Sigmoid colon (tissue), 4 donors: ENCODE measurements around the gene ETV3.

Source experiments
- EP300 ChIP-seq, 4 donors: sonication (generic); formaldehyde crosslinking; IDR thresholded peaks; one replicate each; pipeline ENCODE4 v1.6.1; 2017; ENCODE audit warnings: antibody characterized with exemption in 4 of 4
- POLR2A ChIP-seq, 2 donors: fragments of 450-650 bp; IDR thresholded peaks; one replicate each; pipeline ENCODE4 v1.6.1; 2016; ENCODE audit warnings: antibody characterized with exemption in 2 of 2, mild to moderate bottlenecking in 2 of 2, moderate library complexity in 2 of 2
- POLR2AphosphoS5 ChIP-seq, 4 donors: sonication (generic); formaldehyde crosslinking; IDR thresholded peaks; one replicate each; pipeline ENCODE4 v1.6.1; 2017; ENCODE audit warnings: antibody characterized with exemption in 4 of 4
- TF ChIP-seq, protein P1 (sequence below), 4 experiments: fragments of 450-650 bp in 3 of 4; fragments of 200-600 bp in 1 of 4; IDR thresholded peaks; one replicate each; pipeline ENCODE4 v1.5.1; 2016 to 2019; ENCODE audit warnings: antibody characterized with exemption in 4 of 4, mild to moderate bottlenecking in 3 of 4, moderate library complexity in 2 of 4

DNA sequence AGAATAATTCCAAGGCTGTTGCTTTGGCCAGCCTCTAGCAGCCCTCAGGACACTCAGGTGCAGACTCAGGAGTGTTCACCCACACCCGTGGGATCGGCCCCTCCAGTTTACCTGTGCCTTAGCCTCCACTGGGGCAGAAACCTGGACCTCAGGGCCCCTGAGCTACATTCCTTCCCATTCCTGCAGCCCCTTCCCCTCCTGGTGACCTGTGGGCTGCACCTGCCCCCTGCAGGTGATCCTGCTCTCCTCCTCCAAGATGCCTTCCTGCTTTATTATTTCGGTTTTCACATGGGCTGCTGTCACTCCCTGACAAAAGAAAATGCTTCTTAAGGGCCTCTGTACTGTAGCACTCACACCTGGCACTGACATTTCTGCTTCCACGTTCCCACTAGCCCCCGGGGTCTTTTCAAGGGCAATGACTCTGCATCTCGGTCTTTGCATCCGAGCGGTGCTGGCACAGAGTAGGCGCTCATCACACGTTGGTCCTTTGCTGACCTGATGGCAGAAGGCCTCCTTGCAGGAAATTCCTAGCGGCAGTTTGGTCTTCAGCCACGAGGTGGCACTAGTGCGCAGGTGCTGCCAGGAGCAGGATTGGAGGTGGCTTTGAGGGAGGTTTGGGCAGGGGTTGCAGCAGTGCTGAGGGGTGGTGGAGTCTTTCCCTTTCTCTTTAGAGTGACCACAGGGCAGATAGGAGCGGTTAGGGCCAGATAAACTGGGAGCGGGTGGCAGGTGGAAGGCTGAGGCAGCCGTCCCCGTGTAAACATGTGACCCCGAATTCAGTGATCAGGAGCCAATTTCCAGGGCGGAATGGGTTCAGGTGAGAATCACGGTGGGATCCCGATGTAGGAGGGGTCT, 25.3 kb upstream of the ETV3 start:
- TF ChIP-seq, protein P1, sequence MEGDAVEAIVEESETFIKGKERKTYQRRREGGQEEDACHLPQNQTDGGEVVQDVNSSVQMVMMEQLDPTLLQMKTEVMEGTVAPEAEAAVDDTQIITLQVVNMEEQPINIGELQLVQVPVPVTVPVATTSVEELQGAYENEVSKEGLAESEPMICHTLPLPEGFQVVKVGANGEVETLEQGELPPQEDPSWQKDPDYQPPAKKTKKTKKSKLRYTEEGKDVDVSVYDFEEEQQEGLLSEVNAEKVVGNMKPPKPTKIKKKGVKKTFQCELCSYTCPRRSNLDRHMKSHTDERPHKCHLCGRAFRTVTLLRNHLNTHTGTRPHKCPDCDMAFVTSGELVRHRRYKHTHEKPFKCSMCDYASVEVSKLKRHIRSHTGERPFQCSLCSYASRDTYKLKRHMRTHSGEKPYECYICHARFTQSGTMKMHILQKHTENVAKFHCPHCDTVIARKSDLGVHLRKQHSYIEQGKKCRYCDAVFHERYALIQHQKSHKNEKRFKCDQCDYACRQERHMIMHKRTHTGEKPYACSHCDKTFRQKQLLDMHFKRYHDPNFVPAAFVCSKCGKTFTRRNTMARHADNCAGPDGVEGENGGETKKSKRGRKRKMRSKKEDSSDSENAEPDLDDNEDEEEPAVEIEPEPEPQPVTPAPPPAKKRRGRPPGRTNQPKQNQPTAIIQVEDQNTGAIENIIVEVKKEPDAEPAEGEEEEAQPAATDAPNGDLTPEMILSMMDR (IDR thresholded peaks at IDR 0.05): peak; percentile 50 to 88 (median 72)
- TF ChIP-seq POLR2AphosphoS5 (IDR thresholded peaks at IDR 0.05) (no peak), EP300 (IDR thresholded peaks at IDR 0.05) (no peak), POLR2A (IDR thresholded peaks at IDR 0.05) (no peak)
